Measurements from ENCODE around the gene WDR62. TPM values are rescaled to one million over a fixed set of nuclear protein-coding genes. Genes with fewer than 3 reads are reported as not detected.

Gene WDR62
- total RNA-seq, 3 donors from 2014 or later (not counting 1 experiment from before 2014, with no cell fraction given), result 3.9 to 5.9 (median 4.8) TPM

DNA sequence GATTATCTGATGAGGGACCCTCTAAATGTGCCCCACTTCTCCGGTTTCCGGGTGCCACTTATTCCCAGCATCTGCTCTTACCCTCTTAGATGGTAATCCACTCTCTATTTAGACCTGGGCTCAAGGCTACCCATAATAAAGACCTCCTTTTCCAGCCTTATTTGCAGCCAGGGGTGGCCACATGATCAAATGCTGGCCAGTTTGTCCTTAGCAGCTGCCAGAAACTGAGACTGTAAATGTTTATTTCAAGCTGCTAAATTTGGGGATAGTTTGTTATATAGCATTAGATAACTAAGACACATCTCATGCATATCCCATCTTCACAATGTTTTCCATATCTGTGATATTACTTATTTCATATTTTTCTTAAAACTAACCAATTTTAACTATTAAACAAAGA is 10.7 kb upstream of the WDR62 start:
- Histone ChIP-seq H3K9me3 (ENCODE audit: control insufficient read depth, insufficient read depth, low read length) (no peaks in the 10 kb centered on the region), H3K4me3 (ENCODE audit: low read length) (no peak overlapping the region), H3K4me1 (ENCODE audit: control insufficient read depth, insufficient read depth, low read length) (no peaks in the 10 kb centered on the region), H3K27ac (ENCODE audit: low read length) (no peak overlapping the region), H3K36me3 (ENCODE audit: control insufficient read depth, insufficient read depth, low read length) (no peaks in the 10 kb centered on the region), H3K27me3 (ENCODE audit: control insufficient read depth, insufficient read depth, low read length) (no peaks in the 10 kb centered on the region)
- Mint-ChIP-seq H3K36me3 (no peaks in the 10 kb centered on the region), H3K4me1 (no peaks in the 10 kb centered on the region), H3K27ac (no peak overlapping the region), H3K9me3 (no peaks in the 10 kb centered on the region), H3K4me3 (no peak overlapping the region), H3K27me3 (ENCODE audit: low read depth in 2 of 2) (no peaks in the 10 kb centered on the region)
- DNase-seq (no peak), ATAC-seq (no peak)
- intact Hi-C loops (cut with micrococcal nuclease), result no loop called here
- WGBS (ENCODE audit: insufficient coverage), result 100% methylated on average over 2 of the region's 2 CpGs
- TF ChIP-seq, protein P1, sequence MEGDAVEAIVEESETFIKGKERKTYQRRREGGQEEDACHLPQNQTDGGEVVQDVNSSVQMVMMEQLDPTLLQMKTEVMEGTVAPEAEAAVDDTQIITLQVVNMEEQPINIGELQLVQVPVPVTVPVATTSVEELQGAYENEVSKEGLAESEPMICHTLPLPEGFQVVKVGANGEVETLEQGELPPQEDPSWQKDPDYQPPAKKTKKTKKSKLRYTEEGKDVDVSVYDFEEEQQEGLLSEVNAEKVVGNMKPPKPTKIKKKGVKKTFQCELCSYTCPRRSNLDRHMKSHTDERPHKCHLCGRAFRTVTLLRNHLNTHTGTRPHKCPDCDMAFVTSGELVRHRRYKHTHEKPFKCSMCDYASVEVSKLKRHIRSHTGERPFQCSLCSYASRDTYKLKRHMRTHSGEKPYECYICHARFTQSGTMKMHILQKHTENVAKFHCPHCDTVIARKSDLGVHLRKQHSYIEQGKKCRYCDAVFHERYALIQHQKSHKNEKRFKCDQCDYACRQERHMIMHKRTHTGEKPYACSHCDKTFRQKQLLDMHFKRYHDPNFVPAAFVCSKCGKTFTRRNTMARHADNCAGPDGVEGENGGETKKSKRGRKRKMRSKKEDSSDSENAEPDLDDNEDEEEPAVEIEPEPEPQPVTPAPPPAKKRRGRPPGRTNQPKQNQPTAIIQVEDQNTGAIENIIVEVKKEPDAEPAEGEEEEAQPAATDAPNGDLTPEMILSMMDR (IDR thresholded peaks at IDR 0.05), result no peak

DNA sequence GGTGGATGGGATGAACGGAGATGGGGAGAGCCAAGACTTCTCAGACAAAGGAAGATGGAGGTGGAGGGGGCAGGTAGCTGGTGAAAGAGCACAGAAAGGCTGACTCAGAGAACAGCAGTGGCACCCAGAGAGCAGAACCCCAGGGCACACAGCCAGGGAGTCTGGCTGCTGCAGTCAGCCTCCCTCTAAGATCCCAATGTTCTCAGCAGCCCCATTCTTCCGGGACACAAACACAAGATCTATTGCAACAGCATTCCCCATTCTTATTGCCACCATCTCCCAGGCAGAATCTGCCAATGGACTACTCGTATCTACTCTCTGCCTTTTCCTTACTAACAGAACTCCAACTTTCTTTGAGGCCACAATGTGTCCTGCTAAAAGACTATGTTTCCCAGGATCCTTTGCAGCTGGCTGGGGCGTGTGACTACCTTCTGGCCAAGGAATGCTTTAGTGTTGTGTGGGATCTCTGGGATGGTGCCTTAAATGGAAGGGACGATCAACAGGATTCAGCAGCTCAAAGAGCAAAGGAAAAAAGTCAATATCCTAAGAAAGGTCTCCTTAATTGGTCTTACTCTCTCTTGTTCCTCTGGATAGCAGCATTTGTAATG is 8.2 kb upstream of the WDR62 start:
- DNase-seq, result no peak
- H3K9me3 ChIP-seq (ENCODE audit: control insufficient read depth, insufficient read depth, low read length), result no peaks in the 10 kb centered on the region
- no peak overlapping the region for H3K27ac Mint-ChIP-seq
- WGBS (ENCODE audit: insufficient coverage), result 92% methylated on average over 5 of the region's 5 CpGs
- H3K27ac ChIP-seq (ENCODE audit: low read length), result no peak overlapping the region
- H3K36me3 Mint-ChIP-seq, result no peaks in the 10 kb centered on the region
- no peaks in the 10 kb centered on the region for H3K9me3 Mint-ChIP-seq
- H3K4me1 Mint-ChIP-seq, result peaks cover 6 to 11% of the 10 kb centered on the region in 2 donors
- no peaks in the 10 kb centered on the region for H3K27me3 ChIP-seq (ENCODE audit: control insufficient read depth, insufficient read depth, low read length)
- H3K36me3 ChIP-seq (ENCODE audit: control insufficient read depth, insufficient read depth, low read length), result no peaks in the 10 kb centered on the region
- ATAC-seq, result no peak
- TF ChIP-seq, protein P1 (IDR thresholded peaks at IDR 0.05), result no peak
- H3K4me3 Mint-ChIP-seq, result no peak overlapping the region
- H3K4me1 ChIP-seq (ENCODE audit: control insufficient read depth, insufficient read depth, low read length), result no peaks in the 10 kb centered on the region
- no peak overlapping the region for H3K4me3 ChIP-seq (ENCODE audit: low read length)
- no peaks in the 10 kb centered on the region for H3K27me3 Mint-ChIP-seq (ENCODE audit: low read depth in 2 of 2)
- intact Hi-C loops (cut with micrococcal nuclease), result no loop called here

DNA sequence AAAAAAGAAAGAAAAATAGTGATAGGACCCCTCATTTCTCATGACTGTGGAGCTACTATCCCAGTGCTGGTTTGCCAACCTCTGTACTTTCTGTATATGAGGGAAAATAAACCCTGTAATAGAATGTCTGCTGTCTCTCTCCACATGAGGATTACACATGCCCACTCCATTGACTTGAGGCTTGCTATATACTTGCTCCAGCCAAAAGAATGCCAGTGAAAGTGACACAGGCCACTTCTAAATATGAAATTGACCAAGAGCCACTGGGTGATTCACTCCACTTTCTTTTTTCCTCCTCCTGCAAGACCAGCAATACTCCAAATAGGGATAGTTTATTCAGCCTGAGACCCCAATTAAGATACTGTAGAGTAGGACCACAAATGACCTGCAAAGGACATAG is 6.9 kb upstream of the WDR62 start:
- no peaks in the 10 kb centered on the region for H3K9me3 ChIP-seq (ENCODE audit: control insufficient read depth, insufficient read depth, low read length)
- H3K4me1 ChIP-seq (ENCODE audit: control insufficient read depth, insufficient read depth, low read length), result no peaks in the 10 kb centered on the region
- H3K27ac ChIP-seq (ENCODE audit: low read length), result no peak overlapping the region
- H3K36me3 ChIP-seq (ENCODE audit: control insufficient read depth, insufficient read depth, low read length), result no peaks in the 10 kb centered on the region
- TF ChIP-seq, protein P1 (IDR thresholded peaks at IDR 0.05), result no peak
- H3K9me3 Mint-ChIP-seq, result no peaks in the 10 kb centered on the region
- H3K27ac Mint-ChIP-seq, result no peak overlapping the region
- H3K4me3 ChIP-seq (ENCODE audit: low read length), result no peak overlapping the region
- peaks cover 7 to 11% of the 10 kb centered on the region in 2 donors for H3K4me1 Mint-ChIP-seq
- H3K27me3 Mint-ChIP-seq (ENCODE audit: low read depth in 2 of 2), result no peaks in the 10 kb centered on the region
- DNase-seq, result no peak
- no peaks in the 10 kb centered on the region for H3K36me3 Mint-ChIP-seq
- no peak overlapping the region for H3K4me3 Mint-ChIP-seq
- intact Hi-C loops (cut with micrococcal nuclease), result no loop called here
- no peaks in the 10 kb centered on the region for H3K27me3 ChIP-seq (ENCODE audit: control insufficient read depth, insufficient read depth, low read length)
- ATAC-seq, result no peak

DNA sequence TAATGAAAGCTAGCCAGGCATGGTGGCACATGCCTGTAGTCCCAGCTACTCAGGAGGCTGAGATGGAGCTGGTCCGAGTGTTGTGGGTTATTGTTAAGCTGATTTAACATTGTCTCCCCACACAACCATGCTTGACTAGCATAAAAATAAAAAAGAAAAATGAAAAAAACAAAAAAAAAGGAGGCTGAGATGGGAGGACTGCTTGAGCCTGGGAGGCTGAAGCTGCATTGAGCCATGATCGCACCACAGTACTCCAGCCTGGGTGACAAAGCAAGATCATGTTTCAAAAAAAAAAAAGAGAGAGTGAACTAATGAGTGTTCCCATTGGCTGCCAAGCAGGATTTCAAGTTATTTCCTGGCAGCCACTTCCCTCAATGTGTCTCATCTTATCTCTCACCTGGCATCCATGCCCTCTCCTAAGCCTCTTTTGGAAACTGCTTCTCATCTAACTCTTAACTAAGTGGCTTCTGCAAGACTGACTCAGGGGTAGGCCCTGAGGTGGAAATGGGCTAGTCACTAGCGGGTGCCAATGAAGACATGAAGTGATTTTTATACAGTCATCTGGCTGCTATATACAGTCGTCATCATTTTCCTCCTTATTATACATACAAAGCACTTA is 5.5 kb upstream of the WDR62 start:
- DNase-seq, result no peak
- Histone ChIP-seq H3K9me3 (ENCODE audit: control insufficient read depth, insufficient read depth, low read length) (no peaks in the 10 kb centered on the region), H3K4me1 (ENCODE audit: control insufficient read depth, insufficient read depth, low read length) (peaks cover 9% of the 10 kb centered on the region), H3K27ac (ENCODE audit: low read length) (no peak overlapping the region), H3K27me3 (ENCODE audit: control insufficient read depth, insufficient read depth, low read length) (no peaks in the 10 kb centered on the region), H3K36me3 (ENCODE audit: control insufficient read depth, insufficient read depth, low read length) (no peaks in the 10 kb centered on the region), H3K4me3 (ENCODE audit: low read length) (no peak overlapping the region)
- no peaks in the 10 kb centered on the region for H3K27me3 Mint-ChIP-seq (ENCODE audit: low read depth in 2 of 2)
- intact Hi-C loops (cut with micrococcal nuclease), result no loop called here
- H3K27ac Mint-ChIP-seq, result no peak overlapping the region
- H3K4me1 Mint-ChIP-seq, result peaks cover 15 to 20% of the 10 kb centered on the region in 2 donors
- no peak overlapping the region for H3K4me3 Mint-ChIP-seq
- no peaks in the 10 kb centered on the region for H3K36me3 Mint-ChIP-seq
- TF ChIP-seq, protein P1 (IDR thresholded peaks at IDR 0.05), result no peak
- no peaks in the 10 kb centered on the region for H3K9me3 Mint-ChIP-seq
- ATAC-seq, result no peak
- 100% methylated on average over 2 of the region's 4 CpGs for WGBS (ENCODE audit: insufficient coverage)

Data from natural killer cell (primary cell).